Spleen (tissue), 7 donors: Measurements from ENCODE around the gene ARHGEF40.

ENCODE experiments used
- CTCF ChIP-seq, 11 experiments: fragments of 200-600 bp in 7 of 11; fragments of 450-650 bp in 4 of 11; sonication (generic) in 4 of 11; IDR thresholded peaks in 8 of 11; conservative IDR thresholded peaks in 3 of 11; 1 replicate in 7 of 11; 2 replicates in 4 of 11; pipeline versions ENCODE4 v1.4.0 to v1.8.0; 2016 to 2021; ENCODE audit warnings: antibody characterized with exemption in 11 of 11, inconsistent platforms in 4 of 11, mild to moderate bottlenecking in 1 of 11
- POLR2A ChIP-seq, 3 donors: fragments of 450-650 bp; IDR thresholded peaks; one replicate each; pipeline ENCODE4 v1.5.1; 2017; ENCODE audit warnings: antibody characterized with exemption in 3 of 3, mild to moderate bottlenecking in 1 of 3
- POLR2AphosphoS5 ChIP-seq, 3 donors: sonication (generic); formaldehyde crosslinking; IDR thresholded peaks; one replicate each; pipeline ENCODE4 v1.5.1; 2017; ENCODE audit warnings: antibody characterized with exemption in 3 of 3
- donor health status: DM: no; HTN: no; CAD: no; lungs with moderate emphysema.
- donor health status: DM: no; HTN: no; CAD: no.
- donor health status: DM: no; HTN: no; CAD: no.

- TF ChIP-seq CTCF (IDR thresholded peaks at IDR 0.05 in 8 of 11, conservative IDR thresholded peaks at IDR 0.05 in 3 of 11), result no peak
- no peak for TF ChIP-seq POLR2A (IDR thresholded peaks at IDR 0.05)
- no peak for TF ChIP-seq POLR2AphosphoS5 (IDR thresholded peaks at IDR 0.05)
Observed at GRCh38 chr14:21057803-21058675, 12.1 kb upstream of the ARHGEF40 start, which contains the start of gene RNASE8.
